Vagina (tissue), 2 donors: ENCODE measurements around the gene DNAAF5.

ENCODE experiments used
- CTCF ChIP-seq, 3 experiments: fragments of 450-650 bp in 2 of 3; fragments of 200-600 bp in 1 of 3; sonication (generic) in 1 of 3; IDR thresholded peaks; one replicate each; pipeline ENCODE4 v1.5.1; 2017 to 2019; ENCODE audit warnings: antibody characterized with exemption in 3 of 3, mild to moderate bottlenecking in 2 of 3, moderate library complexity in 2 of 3
- POLR2A ChIP-seq, 2 donors: fragments of 450-650 bp; IDR thresholded peaks; one replicate each; pipeline ENCODE4 v1.6.1; 2017; ENCODE audit warnings: antibody characterized with exemption in 2 of 2, mild to moderate bottlenecking in 2 of 2, moderate library complexity in 2 of 2

DNA sequence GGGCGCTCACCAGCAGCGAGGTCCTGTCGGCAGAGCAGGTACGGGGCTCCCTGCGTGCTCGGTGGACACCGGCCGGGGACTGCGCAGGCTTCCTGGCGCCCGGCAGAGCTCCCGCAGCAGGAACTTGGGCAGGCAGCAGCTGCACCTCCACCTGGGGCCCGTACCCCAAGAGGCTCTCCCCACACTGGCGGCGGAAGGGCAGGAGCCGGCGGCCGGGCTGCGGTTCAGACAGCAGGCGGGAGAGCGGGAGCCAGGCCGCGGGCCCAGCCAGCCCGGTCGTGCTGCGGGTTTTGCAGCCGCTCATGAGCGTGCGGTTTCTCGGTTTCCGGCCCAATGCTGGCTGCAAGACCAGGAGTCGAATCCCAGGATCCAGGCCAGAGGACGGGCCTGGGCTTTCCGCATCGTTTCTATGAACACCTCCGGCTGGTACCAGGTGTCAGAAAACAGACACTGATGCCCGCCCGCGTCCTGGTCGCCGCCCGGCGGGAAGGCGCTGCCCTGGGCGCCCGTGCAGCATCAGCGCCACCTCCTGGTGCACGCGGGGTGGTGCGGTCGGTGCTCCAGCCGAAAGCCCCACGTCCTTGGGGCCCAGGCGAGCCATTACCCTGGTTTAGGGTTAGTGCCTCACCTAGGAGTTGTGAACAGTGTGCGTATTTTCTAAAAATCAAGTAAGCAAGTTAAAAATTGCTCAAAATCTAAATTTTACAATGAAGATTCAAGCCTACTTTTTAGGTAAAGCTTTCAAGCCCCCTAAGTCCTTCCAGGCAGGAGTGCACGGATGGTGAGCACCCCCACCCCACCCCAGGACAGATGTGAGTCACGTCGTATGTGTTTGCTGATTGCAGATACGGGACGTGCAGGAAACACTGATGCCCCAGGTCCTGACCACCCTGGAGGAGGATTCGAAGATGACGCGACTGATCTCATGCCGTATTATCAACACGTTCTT, 47.9 kb downstream of the DNAAF5 start:
- TF ChIP-seq CTCF (IDR thresholded peaks at IDR 0.05) (peak; percentile 69 to 88 (median 82)), POLR2A (IDR thresholded peaks at IDR 0.05) (no peak)
